Neural cell (in vitro differentiated cells): ENCODE results near the gene SBNO2. TPM values are rescaled to one million over a fixed set of nuclear protein-coding genes. Genes with fewer than 3 reads are reported as not detected.

Experiments
- H2AFZ ChIP-seq: fragments of 200-600, 300-800 bp; sonication (generic), shearing (Covaris generic); 2 replicates; pipeline ENCODE4 v1.6.0; 2014; ENCODE audit warnings: low read depth, mild to moderate bottlenecking, antibody characterized with exemption, low read length, moderate library complexity
- H3F3A ChIP-seq: fragments of 200-600 bp; shearing (Covaris generic); 2 replicates; pipeline ENCODE4 v1.6.1; 2016; ENCODE audit warnings: mild to moderate bottlenecking, moderate library complexity, mixed read lengths, antibody characterized with exemption, low read length; ENCODE audit not compliant: insufficient read depth, poor library complexity, severe bottlenecking
- H3K27ac ChIP-seq: fragments of 200-600, 300-800 bp; sonication (generic), shearing (Covaris generic); 2 replicates; pipeline ENCODE4 v1.5.1; 2014; ENCODE audit warnings: mild to moderate bottlenecking, low read length, moderate library complexity
- H3K27me3 ChIP-seq: fragments of 300-800, 200-600 bp; sonication (generic), shearing (Covaris generic); 2 replicates; pipeline ENCODE4 v1.6.0; 2014; ENCODE audit warnings: mild to moderate bottlenecking, low read depth, low read length, moderate library complexity; ENCODE audit not compliant: insufficient read depth
- H3K36me3 ChIP-seq: fragments of 300-800, 200-600 bp; sonication (generic), shearing (Covaris generic); 2 replicates; pipeline ENCODE4 v1.5.1; 2014; ENCODE audit warnings: mild to moderate bottlenecking, antibody characterized with exemption, low read length, moderate library complexity; ENCODE audit not compliant: insufficient read depth
- H3K4me2 ChIP-seq: fragments of 300-800, 200-600 bp; sonication (generic), shearing (Covaris generic); 2 replicates; pipeline ENCODE4 v1.6.0; 2014; ENCODE audit warnings: mild to moderate bottlenecking, low read length
- H3K4me3 ChIP-seq: fragments of 300-800, 200-600 bp; sonication (generic), shearing (Covaris generic); 2 replicates; pipeline ENCODE4 v1.5.1; 2014; ENCODE audit warnings: mild to moderate bottlenecking, low read length, moderate library complexity
- H3K79me2 ChIP-seq: fragments of 200-600 bp; shearing (Covaris generic); replicated peaks from 2 replicates; pipeline ENCODE4 v1.6.0; 2014; ENCODE audit warnings: mild to moderate bottlenecking, low read length, moderate library complexity; ENCODE audit not compliant: insufficient read depth
- H3K9ac ChIP-seq: fragments of 300-800, 200-600 bp; sonication (generic), shearing (Covaris generic); 2 replicates; pipeline ENCODE4 v1.6.1; 2016; ENCODE audit warnings: mild to moderate bottlenecking, low read length, mixed read lengths
- H3K9me2 ChIP-seq: fragments of 200-600 bp; shearing (Covaris generic); 2 replicates; pipeline ENCODE4 v1.6.1; 2016; ENCODE audit warnings: mild to moderate bottlenecking, low read length, mixed read lengths; ENCODE audit not compliant: insufficient read depth
- H3K9me3 ChIP-seq: fragments of 200-600, 300-800 bp; sonication (generic), shearing (Covaris generic); 2 replicates; pipeline ENCODE4 v1.6.1; 2016; ENCODE audit warnings: mild to moderate bottlenecking, mixed run types, low read length, moderate library complexity, mixed read lengths
- H4K20me1 ChIP-seq: fragments of 200-600 bp; shearing (Covaris generic); 2 replicates; pipeline ENCODE4 v1.6.1; 2016; ENCODE audit warnings: mild to moderate bottlenecking, mixed run types; ENCODE audit not compliant: insufficient read depth
- EP300 ChIP-seq: fragments of 450-650 bp; conservative IDR thresholded peaks from 2 replicates; pipeline ENCODE4 v1.6.1; 2014; ENCODE audit warnings: antibody characterized with exemption, mild to moderate bottlenecking, moderate library complexity; ENCODE audit not compliant: poor library complexity, severe bottlenecking
- EZH2 ChIP-seq: fragments of 200-600, 300-800 bp; shearing (Covaris generic), sonication (generic); IDR thresholded peaks from 2 replicates; pipeline ENCODE4 v1.6.1; 2014; ENCODE audit warnings: antibody characterized with exemption, low read length, borderline replicate concordance, mild to moderate bottlenecking; ENCODE audit not compliant: insufficient read depth, poor library complexity, severe bottlenecking
- MXI1 ChIP-seq: fragments of 450-650 bp; conservative IDR thresholded peaks from 2 replicates; pipeline ENCODE4 v1.6.1; 2014; ENCODE audit warnings: antibody characterized with exemption, mild to moderate bottlenecking; ENCODE audit not compliant: poor library complexity, severe bottlenecking
- POLR2AphosphoS5 ChIP-seq: IDR thresholded peaks from 2 replicates; pipeline ENCODE4 v1.6.1; 2012
- RAD21 ChIP-seq: fragments of 450-650 bp; conservative IDR thresholded peaks from 2 replicates; pipeline ENCODE4 v1.6.1; 2014; ENCODE audit warnings: antibody characterized with exemption, mild to moderate bottlenecking, moderate library complexity
- SMC3 ChIP-seq: fragments of 450-650 bp; conservative IDR thresholded peaks from 2 replicates; pipeline ENCODE4 v1.6.1; 2014; ENCODE audit warnings: antibody characterized with exemption, mild to moderate bottlenecking, moderate library complexity; ENCODE audit not compliant: poor library complexity
- TAF1 ChIP-seq: IDR thresholded peaks from 2 replicates; pipeline ENCODE4 v1.6.1; 2012; ENCODE audit warnings: low read depth
- polyA plus RNA-seq: library from polyadenylated mRNA; depleted of rRNA; stranded (reverse); fragments of >200 nt; gene quantifications from 2 replicates; pipeline ENCODE4 v1.2.3, GENCODE V29; 2014
- TF ChIP-seq, protein P1 (sequence below): IDR thresholded peaks from 2 replicates; pipeline ENCODE4 v1.6.1; 2012; ENCODE audit warnings: borderline replicate concordance
- TF ChIP-seq, protein P2 (sequence below): fragments of 450-650 bp; IDR thresholded peaks from 2 replicates; pipeline ENCODE4 v1.5.1; 2014; ENCODE audit warnings: antibody characterized with exemption, mild to moderate bottlenecking, moderate library complexity; ENCODE audit not compliant: poor library complexity, severe bottlenecking

Gene SBNO2
- polyA plus RNA-seq, 1 donor from 2014 or later = 4.8 TPM

DNA sequence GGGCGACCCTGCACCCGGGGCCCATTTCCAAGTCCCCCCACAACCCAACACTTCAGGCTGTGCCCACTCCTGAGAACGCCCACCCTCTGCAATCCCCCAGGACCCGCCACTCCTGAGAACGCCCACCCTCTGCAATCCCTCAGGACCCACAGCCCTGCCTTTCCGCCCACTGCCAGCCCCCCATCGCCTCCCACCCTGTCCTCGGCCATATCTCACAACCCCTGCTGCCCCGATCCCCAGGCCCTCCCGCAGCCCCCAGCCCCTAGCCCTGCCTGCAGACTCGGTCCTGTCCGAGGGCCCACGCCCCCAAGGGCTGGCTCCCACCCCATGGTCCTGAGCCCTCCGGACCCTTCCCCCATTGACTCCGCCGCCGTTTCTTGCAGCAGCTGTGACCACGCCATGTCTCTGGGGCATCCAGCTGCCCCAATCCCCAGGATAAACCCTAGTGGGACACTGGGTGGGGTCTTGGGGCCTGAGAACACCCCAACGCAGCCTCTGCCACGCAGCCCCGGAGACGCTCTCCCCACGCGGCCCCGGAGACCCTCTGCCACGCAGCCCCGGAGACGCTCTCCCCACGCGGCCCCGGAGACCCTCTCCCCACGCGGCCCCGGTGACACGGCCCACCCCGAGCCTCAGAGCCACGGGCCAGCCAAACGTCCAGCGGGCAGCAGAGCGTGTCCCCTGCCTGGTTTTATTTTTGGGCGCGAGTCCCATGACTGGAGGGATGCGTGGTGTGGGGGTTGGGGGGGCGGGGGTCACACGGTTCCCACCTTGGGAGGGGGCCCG, 17.0 kb downstream of the SBNO2 start:
- Histone ChIP-seq H3K79me2 (no peaks in the 10 kb centered on the region), H2AFZ (no peak overlapping the region), H3K9ac (no peak overlapping the region), H3F3A (no peaks in the 10 kb centered on the region), H4K20me1 (no peaks in the 10 kb centered on the region), H3K9me3 (no peaks in the 10 kb centered on the region), H3K4me2 (no peak overlapping the region), H3K27ac (no peak overlapping the region), H3K27me3 (no peaks in the 10 kb centered on the region), H3K4me3 (no peak overlapping the region), H3K9me2 (no peaks in the 10 kb centered on the region), H3K36me3 (no peaks in the 10 kb centered on the region)
- no peak for TF ChIP-seq MXI1
- TF ChIP-seq POLR2AphosphoS5 = no peak
- TF ChIP-seq TAF1 = no peak
- no peak for TF ChIP-seq RAD21
- TF ChIP-seq SMC3 = no peak
- no peak for TF ChIP-seq EZH2
- no peak for TF ChIP-seq EP300
- TF ChIP-seq, protein P1, sequence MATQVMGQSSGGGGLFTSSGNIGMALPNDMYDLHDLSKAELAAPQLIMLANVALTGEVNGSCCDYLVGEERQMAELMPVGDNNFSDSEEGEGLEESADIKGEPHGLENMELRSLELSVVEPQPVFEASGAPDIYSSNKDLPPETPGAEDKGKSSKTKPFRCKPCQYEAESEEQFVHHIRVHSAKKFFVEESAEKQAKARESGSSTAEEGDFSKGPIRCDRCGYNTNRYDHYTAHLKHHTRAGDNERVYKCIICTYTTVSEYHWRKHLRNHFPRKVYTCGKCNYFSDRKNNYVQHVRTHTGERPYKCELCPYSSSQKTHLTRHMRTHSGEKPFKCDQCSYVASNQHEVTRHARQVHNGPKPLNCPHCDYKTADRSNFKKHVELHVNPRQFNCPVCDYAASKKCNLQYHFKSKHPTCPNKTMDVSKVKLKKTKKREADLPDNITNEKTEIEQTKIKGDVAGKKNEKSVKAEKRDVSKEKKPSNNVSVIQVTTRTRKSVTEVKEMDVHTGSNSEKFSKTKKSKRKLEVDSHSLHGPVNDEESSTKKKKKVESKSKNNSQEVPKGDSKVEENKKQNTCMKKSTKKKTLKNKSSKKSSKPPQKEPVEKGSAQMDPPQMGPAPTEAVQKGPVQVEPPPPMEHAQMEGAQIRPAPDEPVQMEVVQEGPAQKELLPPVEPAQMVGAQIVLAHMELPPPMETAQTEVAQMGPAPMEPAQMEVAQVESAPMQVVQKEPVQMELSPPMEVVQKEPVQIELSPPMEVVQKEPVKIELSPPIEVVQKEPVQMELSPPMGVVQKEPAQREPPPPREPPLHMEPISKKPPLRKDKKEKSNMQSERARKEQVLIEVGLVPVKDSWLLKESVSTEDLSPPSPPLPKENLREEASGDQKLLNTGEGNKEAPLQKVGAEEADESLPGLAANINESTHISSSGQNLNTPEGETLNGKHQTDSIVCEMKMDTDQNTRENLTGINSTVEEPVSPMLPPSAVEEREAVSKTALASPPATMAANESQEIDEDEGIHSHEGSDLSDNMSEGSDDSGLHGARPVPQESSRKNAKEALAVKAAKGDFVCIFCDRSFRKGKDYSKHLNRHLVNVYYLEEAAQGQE = no peak
- TF ChIP-seq, protein P2, sequence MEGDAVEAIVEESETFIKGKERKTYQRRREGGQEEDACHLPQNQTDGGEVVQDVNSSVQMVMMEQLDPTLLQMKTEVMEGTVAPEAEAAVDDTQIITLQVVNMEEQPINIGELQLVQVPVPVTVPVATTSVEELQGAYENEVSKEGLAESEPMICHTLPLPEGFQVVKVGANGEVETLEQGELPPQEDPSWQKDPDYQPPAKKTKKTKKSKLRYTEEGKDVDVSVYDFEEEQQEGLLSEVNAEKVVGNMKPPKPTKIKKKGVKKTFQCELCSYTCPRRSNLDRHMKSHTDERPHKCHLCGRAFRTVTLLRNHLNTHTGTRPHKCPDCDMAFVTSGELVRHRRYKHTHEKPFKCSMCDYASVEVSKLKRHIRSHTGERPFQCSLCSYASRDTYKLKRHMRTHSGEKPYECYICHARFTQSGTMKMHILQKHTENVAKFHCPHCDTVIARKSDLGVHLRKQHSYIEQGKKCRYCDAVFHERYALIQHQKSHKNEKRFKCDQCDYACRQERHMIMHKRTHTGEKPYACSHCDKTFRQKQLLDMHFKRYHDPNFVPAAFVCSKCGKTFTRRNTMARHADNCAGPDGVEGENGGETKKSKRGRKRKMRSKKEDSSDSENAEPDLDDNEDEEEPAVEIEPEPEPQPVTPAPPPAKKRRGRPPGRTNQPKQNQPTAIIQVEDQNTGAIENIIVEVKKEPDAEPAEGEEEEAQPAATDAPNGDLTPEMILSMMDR = no peak

DNA sequence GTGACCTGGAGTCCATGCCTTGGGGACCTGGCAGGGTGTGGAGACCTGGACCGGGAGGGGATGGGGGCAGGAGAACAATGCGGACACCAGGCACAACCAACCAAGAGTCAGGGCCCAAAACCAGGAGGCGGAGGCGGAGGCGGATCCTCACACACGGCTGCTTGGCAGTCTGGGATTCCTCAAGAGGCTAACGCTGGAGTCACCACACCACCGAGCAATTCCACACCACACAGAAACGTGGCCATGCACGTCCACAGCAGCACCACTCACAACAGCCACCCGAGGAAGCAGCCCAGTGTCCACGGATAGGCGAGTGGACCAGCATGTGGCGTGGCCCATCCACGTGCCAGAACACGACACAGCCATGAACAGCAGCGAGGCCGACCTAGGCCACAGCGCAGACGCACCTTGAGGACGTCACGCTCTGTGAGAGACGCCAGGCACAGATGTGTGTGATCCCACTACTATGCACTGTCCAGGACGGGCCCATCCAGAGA, 17.7 kb downstream of the SBNO2 start:
- Histone ChIP-seq H2AFZ (no peak overlapping the region), H3K4me3 (no peak overlapping the region), H3K79me2 (no peaks in the 10 kb centered on the region), H3F3A (no peaks in the 10 kb centered on the region), H3K9me3 (no peaks in the 10 kb centered on the region), H3K9me2 (no peaks in the 10 kb centered on the region), H3K27me3 (no peaks in the 10 kb centered on the region), H3K9ac (no peak overlapping the region), H4K20me1 (no peaks in the 10 kb centered on the region), H3K27ac (no peak overlapping the region), H3K36me3 (no peaks in the 10 kb centered on the region), H3K4me2 (no peak overlapping the region)
- TF ChIP-seq TAF1 (no peak), SMC3 (no peak), POLR2AphosphoS5 (no peak), RAD21 (no peak), EP300 (no peak), EZH2 (no peak), MXI1 (no peak)
- TF ChIP-seq, protein P1 = no peak
- TF ChIP-seq, protein P2 = no peak
